Fibroblast of pulmonary artery (primary cell): Measurements from ENCODE around the gene RSU1.

ENCODE experiments used
- DNase-seq: peaks from one replicate; pipeline ENCODE4 v3.0.0-alpha.2; 2010; ENCODE audit warnings: low read depth
- H3K4me3 ChIP-seq: replicated peaks from 2 replicates; pipeline ENCODE4 v1.5.1; 2011; ENCODE audit warnings: low read depth, mild to moderate bottlenecking, control low read depth, low read length, moderate library complexity
- TF ChIP-seq, protein P1 (sequence below): IDR thresholded peaks from 2 replicates; pipeline ENCODE4 v1.5.1; 2011; ENCODE audit warnings: mild to moderate bottlenecking, control low read depth, low read length, inconsistent platforms; ENCODE audit errors: missing control alignments

RSU1 gene

DNA sequence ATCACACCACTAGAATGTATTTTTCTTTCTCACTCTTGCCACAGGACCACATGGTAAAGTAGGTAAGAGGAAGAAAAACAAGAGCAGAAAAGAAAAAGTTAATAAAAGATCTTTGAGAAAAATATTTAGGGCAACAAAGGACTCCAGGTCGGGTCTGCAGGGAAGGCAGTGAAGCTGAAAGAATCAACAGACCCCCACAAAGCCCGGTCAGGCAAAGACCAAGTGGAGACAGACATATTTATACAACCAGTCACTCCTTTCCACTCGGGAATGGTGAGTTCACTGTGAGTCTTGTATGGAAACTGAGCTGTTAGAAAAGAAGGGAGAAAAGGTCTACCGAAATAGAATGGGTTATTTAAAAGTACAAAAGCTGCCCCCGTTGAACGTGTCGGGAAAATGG lies 28.0 kb downstream of the RSU1 start:
- TF ChIP-seq, protein P1, sequence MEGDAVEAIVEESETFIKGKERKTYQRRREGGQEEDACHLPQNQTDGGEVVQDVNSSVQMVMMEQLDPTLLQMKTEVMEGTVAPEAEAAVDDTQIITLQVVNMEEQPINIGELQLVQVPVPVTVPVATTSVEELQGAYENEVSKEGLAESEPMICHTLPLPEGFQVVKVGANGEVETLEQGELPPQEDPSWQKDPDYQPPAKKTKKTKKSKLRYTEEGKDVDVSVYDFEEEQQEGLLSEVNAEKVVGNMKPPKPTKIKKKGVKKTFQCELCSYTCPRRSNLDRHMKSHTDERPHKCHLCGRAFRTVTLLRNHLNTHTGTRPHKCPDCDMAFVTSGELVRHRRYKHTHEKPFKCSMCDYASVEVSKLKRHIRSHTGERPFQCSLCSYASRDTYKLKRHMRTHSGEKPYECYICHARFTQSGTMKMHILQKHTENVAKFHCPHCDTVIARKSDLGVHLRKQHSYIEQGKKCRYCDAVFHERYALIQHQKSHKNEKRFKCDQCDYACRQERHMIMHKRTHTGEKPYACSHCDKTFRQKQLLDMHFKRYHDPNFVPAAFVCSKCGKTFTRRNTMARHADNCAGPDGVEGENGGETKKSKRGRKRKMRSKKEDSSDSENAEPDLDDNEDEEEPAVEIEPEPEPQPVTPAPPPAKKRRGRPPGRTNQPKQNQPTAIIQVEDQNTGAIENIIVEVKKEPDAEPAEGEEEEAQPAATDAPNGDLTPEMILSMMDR: no peak
- no peak for DNase-seq

DNA sequence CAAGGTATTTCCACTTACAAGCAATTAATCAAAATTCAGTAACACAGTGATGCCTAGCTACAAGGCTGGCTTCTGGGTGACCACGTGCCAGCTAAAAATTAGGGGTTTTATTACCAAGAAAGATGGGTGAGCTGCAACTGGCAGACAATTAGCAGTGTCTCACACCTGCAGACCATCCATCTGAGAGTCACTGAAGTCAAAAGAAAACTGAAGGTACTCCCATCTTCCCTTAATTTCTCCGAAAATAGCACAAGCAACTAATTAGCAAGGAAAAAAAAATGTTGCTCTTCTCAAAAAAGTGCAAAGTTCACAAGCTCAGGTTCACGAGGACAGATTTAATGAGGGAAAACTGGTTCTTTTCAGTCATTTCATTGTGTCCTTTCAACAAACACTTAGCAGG lies 28.4 kb downstream of the RSU1 start:
- H3K4me3 ChIP-seq: no peak overlapping the region
- TF ChIP-seq, protein P1: no peak
- DNase-seq: no peak

More for the DNA sequence above, 28.0 kb downstream of the RSU1 start:
- H3K4me3 ChIP-seq: no peak overlapping the region

GRCh38 chr10:16788125-16788524 lies 29.1 kb downstream of the RSU1 start:
- TF ChIP-seq, protein P1: no peak
- no peak for DNase-seq
- H3K4me3 ChIP-seq: no peak overlapping the region

DNA sequence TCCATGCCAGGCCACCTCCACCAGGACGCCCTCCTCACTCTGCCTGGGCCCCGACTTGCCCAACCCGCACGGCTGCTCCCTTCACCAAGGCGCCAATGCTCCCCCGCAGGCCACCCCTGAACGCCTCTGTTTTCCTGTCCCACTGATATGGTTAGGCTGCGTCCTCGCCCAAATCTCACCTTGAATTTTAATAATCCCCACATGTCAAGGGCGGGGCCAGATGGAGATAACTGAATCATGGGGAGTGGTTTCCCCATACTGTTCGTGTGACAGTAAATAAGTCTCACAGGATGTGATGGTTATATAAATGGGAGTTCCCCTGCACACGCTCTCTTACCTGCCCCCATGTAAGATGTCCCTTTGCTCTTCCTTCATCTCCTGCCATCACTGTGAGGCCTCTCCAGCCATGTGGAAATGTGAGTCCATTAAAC lies 29.8 kb downstream of the RSU1 start:
- TF ChIP-seq, protein P1: no peak
- H3K4me3 ChIP-seq: no peak overlapping the region
- no peak for DNase-seq

DNA sequence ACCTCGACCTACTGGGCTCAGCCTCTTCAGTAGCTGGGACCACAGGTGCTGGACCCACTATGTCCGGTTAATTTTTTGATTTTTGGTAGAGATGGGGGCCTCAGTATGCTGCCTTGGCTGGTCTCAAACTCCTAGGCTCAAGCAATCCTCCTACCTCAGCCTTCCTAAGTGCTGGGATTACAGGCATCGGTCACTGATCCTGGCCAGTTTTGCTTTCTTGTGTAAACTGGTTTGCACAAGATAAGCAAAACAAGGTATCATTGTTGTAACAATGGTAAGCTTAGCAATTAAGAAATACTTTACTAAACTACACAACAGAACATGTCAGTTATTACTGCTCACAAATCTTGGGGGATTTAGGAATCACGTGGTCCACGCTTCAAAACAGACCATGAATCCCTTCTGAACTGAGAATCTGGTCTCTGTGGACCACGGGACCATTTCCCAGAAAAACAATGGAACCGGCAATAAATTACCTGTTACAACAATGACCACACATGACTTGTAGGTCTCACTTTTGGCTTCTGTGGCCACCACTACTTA lies 36.8 kb downstream of the RSU1 start:
- DNase-seq: no peak
- TF ChIP-seq, protein P1: no peak
- H3K4me3 ChIP-seq: no peak overlapping the region

DNA sequence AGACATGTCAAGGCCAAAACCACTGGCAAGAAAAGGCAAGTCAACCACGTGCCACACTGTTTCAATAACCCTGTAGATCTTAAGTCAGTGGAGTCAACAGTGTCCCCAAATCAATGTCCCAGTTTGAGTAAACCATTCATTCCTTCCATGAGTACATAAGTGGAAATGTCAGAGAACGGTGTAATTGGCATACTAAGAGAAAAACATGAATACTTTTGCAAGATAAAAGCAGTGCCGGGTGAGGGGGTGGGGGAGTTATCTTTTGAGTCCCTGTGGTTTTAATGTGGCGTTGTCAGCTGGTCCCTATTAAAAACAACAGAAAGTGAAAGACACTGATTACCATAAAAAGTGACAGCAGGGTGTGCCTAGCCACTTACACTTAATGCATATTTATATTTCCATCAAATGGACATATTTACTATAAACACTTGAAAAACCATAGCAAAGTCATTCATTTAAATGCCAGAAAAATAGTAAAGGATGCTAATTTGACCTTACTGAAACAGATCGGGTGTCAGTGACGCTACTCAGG lies 37.8 kb downstream of the RSU1 start:
- no peak for DNase-seq
- no peak overlapping the region for H3K4me3 ChIP-seq
- TF ChIP-seq, protein P1: no peak
